Panc1 (cell line): ENCODE results near the gene ARL9. TPM values are rescaled to one million over a fixed set of nuclear protein-coding genes. Genes with fewer than 3 reads are reported as not detected.

Source experiments
- ATAC-seq: fragments of 200-7000 bp; cut with Tn5 transposase; 2 replicates; pipeline ENCODE4 v1.9.1; 2020; ENCODE audit warnings: mild to moderate bottlenecking, moderate library complexity
- BruUV-seq: library from RNA; stranded (reverse); fragments of 400-500 nt; replicated peaks from 2 replicates; lab custom pipeline; 2021; lab: Mats Ljungman, UMichigan
- CTCF ChIA-PET: fragments of 300-600 bp; sonication (Branson Sonifier 250); formaldehyde crosslinking; loops from one replicate; lab custom pipeline; 2022; ENCODE audit warnings: antibody characterized with exemption; lab: Charles Lee
- POLR2A ChIA-PET: fragments of 300-600 bp; sonication (Branson Sonifier 250); formaldehyde crosslinking; loops from one replicate; lab custom pipeline; 2022; ENCODE audit warnings: antibody characterized with exemption; lab: Charles Lee
- DNase-seq: peaks from one replicate; pipeline ENCODE4 v3.0.0-alpha.2; 2010; ENCODE audit warnings: low read depth, low spot score
- H3K27ac ChIP-seq: 2 replicates; pipeline ENCODE4 v1.5.1; 2011; ENCODE audit warnings: mild to moderate bottlenecking, low read length, inconsistent platforms
- H3K27me3 ChIP-seq: fragments of 200-500 bp; sonication (Bioruptor generic); 2 replicates; pipeline ENCODE4 v1.6.0; 2014; ENCODE audit warnings: low read length, inconsistent platforms; ENCODE audit not compliant: control insufficient read depth, insufficient read depth
- H3K36me3 ChIP-seq: fragments of 200-500 bp; sonication (Bioruptor generic); 2 replicates; pipeline ENCODE4 v1.5.1; 2014; ENCODE audit warnings: inconsistent platforms, mild to moderate bottlenecking, low read length, moderate library complexity; ENCODE audit not compliant: control insufficient read depth, insufficient read depth
- H3K4me1 ChIP-seq: 2 replicates; pipeline ENCODE4 v1.5.1; 2011; ENCODE audit warnings: inconsistent platforms, mild to moderate bottlenecking, low read length, moderate library complexity; ENCODE audit not compliant: control insufficient read depth, insufficient read depth
- H3K4me3 ChIP-seq, 2 experiments: 2 replicates each; pipeline ENCODE4 v1.5.1; 2011 to 2012; ENCODE audit warnings: low read depth in 2 of 2, low read length in 2 of 2, mild to moderate bottlenecking in 2 of 2, inconsistent platforms in 1 of 2, moderate library complexity in 1 of 2
- H3K9me3 ChIP-seq: fragments of 200-500 bp; sonication (Bioruptor generic); 2 replicates; pipeline ENCODE4 v1.5.1; 2014; ENCODE audit warnings: low read depth, mild to moderate bottlenecking, inconsistent platforms, low read length, moderate library complexity; ENCODE audit not compliant: control insufficient read depth, insufficient read depth
- POLR2AphosphoS5 ChIP-seq: IDR thresholded peaks from 2 replicates; pipeline ENCODE4 v1.6.1; 2012; ENCODE audit warnings: mild to moderate bottlenecking, low read depth, low read length, moderate library complexity
- SIN3A ChIP-seq: IDR thresholded peaks from 2 replicates; pipeline ENCODE4 v1.6.1; 2012; ENCODE audit warnings: low read depth, mild to moderate bottlenecking, low read length, moderate library complexity, borderline replicate concordance; ENCODE audit not compliant: insufficient read depth
- TCF7L2 ChIP-seq: IDR thresholded peaks from 2 replicates; pipeline ENCODE4 v1.6.1; 2011; ENCODE audit warnings: mild to moderate bottlenecking, low read depth, low read length, inconsistent platforms
- in situ Hi-C: cut with HindIII; loops from 2 replicates; pipeline ENCODE4 v1.10.0; 2016; ENCODE audit warnings: low sequenced_read_pairs, low pct_unique_long_range_greater_than_20kb
- intact Hi-C: fragments of 100-400 bp; cut with micrococcal nuclease; formaldehyde crosslinking; loops from one replicate; pipeline ENCODE4 v1.10.0; 2022; ENCODE audit not compliant: unreplicated experiment
- total RNA-seq: library from RNA; stranded (reverse); gene quantifications from one replicate; pipeline ENCODE4 v1.2.1, GENCODE V29; 2021; ENCODE audit not compliant: unreplicated experiment
- TF ChIP-seq, protein P1 (sequence below): fragments of 450-650 bp; IDR thresholded peaks from 2 replicates; pipeline ENCODE4 v1.5.1; 2017; ENCODE audit warnings: mild to moderate bottlenecking
- TF ChIP-seq, protein P2 (sequence below), 2 experiments: IDR thresholded peaks; 2 replicates each; pipeline ENCODE4 v1.6.1; 2011 to 2012; ENCODE audit warnings: low read depth in 2 of 2, control low read depth in 1 of 2, low read length in 1 of 2, mild to moderate bottlenecking in 1 of 2, moderate library complexity in 1 of 2; ENCODE audit not compliant: insufficient read depth in 1 of 2

Gene ARL9
- total RNA-seq, 1 experiment from 2014 or later: 0.41 TPM

GRCh38 chr4:56468097-56468422 is 37.5 kb upstream of the ARL9 start:
- no peak for DNase-seq

GRCh38 chr4:56469489-56470210 is 35.9 kb upstream of the ARL9 start:
- intact Hi-C loops (no loop called here), in situ Hi-C loops (no loop called here)
- ChIA-PET CTCF (no interaction called here), POLR2A (no interaction called here)
- Histone ChIP-seq H3K27me3 (no peaks in the 10 kb centered on the region), H3K9me3 (no peaks in the 10 kb centered on the region), H3K27ac (no peak overlapping the region), H3K36me3 (peaks cover 33% of the 10 kb centered on the region), H3K4me1 (peaks cover 15% of the 10 kb centered on the region; the same call in 1 of the 2 replicates), H3K4me3 (no peak overlapping the region)
- DNase-seq: no peak
- TF ChIP-seq SIN3A (no peak), TCF7L2 (no peak), POLR2AphosphoS5 (no peak)
- TF ChIP-seq, protein P1, sequence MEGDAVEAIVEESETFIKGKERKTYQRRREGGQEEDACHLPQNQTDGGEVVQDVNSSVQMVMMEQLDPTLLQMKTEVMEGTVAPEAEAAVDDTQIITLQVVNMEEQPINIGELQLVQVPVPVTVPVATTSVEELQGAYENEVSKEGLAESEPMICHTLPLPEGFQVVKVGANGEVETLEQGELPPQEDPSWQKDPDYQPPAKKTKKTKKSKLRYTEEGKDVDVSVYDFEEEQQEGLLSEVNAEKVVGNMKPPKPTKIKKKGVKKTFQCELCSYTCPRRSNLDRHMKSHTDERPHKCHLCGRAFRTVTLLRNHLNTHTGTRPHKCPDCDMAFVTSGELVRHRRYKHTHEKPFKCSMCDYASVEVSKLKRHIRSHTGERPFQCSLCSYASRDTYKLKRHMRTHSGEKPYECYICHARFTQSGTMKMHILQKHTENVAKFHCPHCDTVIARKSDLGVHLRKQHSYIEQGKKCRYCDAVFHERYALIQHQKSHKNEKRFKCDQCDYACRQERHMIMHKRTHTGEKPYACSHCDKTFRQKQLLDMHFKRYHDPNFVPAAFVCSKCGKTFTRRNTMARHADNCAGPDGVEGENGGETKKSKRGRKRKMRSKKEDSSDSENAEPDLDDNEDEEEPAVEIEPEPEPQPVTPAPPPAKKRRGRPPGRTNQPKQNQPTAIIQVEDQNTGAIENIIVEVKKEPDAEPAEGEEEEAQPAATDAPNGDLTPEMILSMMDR: no peak
- TF ChIP-seq, protein P2, sequence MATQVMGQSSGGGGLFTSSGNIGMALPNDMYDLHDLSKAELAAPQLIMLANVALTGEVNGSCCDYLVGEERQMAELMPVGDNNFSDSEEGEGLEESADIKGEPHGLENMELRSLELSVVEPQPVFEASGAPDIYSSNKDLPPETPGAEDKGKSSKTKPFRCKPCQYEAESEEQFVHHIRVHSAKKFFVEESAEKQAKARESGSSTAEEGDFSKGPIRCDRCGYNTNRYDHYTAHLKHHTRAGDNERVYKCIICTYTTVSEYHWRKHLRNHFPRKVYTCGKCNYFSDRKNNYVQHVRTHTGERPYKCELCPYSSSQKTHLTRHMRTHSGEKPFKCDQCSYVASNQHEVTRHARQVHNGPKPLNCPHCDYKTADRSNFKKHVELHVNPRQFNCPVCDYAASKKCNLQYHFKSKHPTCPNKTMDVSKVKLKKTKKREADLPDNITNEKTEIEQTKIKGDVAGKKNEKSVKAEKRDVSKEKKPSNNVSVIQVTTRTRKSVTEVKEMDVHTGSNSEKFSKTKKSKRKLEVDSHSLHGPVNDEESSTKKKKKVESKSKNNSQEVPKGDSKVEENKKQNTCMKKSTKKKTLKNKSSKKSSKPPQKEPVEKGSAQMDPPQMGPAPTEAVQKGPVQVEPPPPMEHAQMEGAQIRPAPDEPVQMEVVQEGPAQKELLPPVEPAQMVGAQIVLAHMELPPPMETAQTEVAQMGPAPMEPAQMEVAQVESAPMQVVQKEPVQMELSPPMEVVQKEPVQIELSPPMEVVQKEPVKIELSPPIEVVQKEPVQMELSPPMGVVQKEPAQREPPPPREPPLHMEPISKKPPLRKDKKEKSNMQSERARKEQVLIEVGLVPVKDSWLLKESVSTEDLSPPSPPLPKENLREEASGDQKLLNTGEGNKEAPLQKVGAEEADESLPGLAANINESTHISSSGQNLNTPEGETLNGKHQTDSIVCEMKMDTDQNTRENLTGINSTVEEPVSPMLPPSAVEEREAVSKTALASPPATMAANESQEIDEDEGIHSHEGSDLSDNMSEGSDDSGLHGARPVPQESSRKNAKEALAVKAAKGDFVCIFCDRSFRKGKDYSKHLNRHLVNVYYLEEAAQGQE (IDR thresholded peaks at IDR 0.05; ENCODE audit: insufficient read depth in 1 of 2, low read depth in 2 of 2, low read length in 1 of 2): no peak
- no TSS peak for BruUV-seq
- ATAC-seq: no peak

More at GRCh38 chr4:56468097-56468422, 37.5 kb upstream of the ARL9 start:
- H3K36me3 ChIP-seq: peaks cover 29% of the 10 kb centered on the region
- in situ Hi-C loops (no loop called here), intact Hi-C loops (no loop called here)
- H3K9me3 ChIP-seq: no peaks in the 10 kb centered on the region
- CTCF ChIA-PET: no interaction called here
- H3K4me3 ChIP-seq: peak overlapping the region; percentile 98 to 100
- no TSS peak for BruUV-seq
- peaks cover 15% of the 10 kb centered on the region; the same call in 1 of the 2 replicates for H3K4me1 ChIP-seq
- peak overlapping the region; percentile 98 for H3K27ac ChIP-seq
- TF ChIP-seq, protein P1: no peak
- TF ChIP-seq SIN3A (no peak), TCF7L2 (no peak), POLR2AphosphoS5 (no peak)
- TF ChIP-seq, protein P2 (IDR thresholded peaks at IDR 0.05; ENCODE audit: insufficient read depth in 1 of 2, low read depth in 2 of 2, low read length in 1 of 2): no peak
- ATAC-seq: peak; percentile 68
- H3K27me3 ChIP-seq: no peaks in the 10 kb centered on the region
- POLR2A ChIA-PET: no interaction called here
